ENCODE results near the gene FXYD4. TPM values are rescaled to one million over a fixed set of nuclear protein-coding genes. Genes with fewer than 3 reads are reported as not detected.

FXYD4 gene
- total RNA-seq, 1 experiment from 2014 or later, result not detected

- DNase-seq (ENCODE audit: low spot score), result no peak
Observed at GRCh38 chr10:43344051-43344450, 27.4 kb upstream of the FXYD4 start.

GRCh38 chr10:43347997-43348396, 23.4 kb upstream of the FXYD4 start:
- DNase-seq (ENCODE audit: low spot score), result no peak

GRCh38 chr10:43348511-43349312, 22.7 kb upstream of the FXYD4 start:
- peak; percentile 93 for DNase-seq (ENCODE audit: low spot score)

GRCh38 chr10:43350156-43350555, 21.3 kb upstream of the FXYD4 start:
- peak; percentile 85 for DNase-seq (ENCODE audit: low spot score)

GRCh38 chr10:43350686-43351085, 20.8 kb upstream of the FXYD4 start:
- DNase-seq (ENCODE audit: low spot score), result no peak

- no peak for DNase-seq (ENCODE audit: low spot score)
Observed at GRCh38 chr10:43351301-43351700, 20.1 kb upstream of the FXYD4 start.

- DNase-seq (ENCODE audit: low spot score), result peak; percentile 20
Observed at GRCh38 chr10:43352951-43353350, 18.5 kb upstream of the FXYD4 start.

GRCh38 chr10:43353495-43354329, 17.7 kb upstream of the FXYD4 start:
- peak; percentile 64 for DNase-seq (ENCODE audit: low spot score)

GRCh38 chr10:43354330-43354635, 17.2 kb upstream of the FXYD4 start:
- DNase-seq (ENCODE audit: low spot score), result no peak

- peak; percentile 19 for DNase-seq (ENCODE audit: low spot score)
Observed at GRCh38 chr10:43354879-43355380, 16.5 kb upstream of the FXYD4 start.

GRCh38 chr10:43355749-43356371, 15.6 kb upstream of the FXYD4 start:
- DNase-seq (ENCODE audit: low spot score), result peak; percentile 91

GRCh38 chr10:43360086-43360485, 11.3 kb upstream of the FXYD4 start:
- no peak for DNase-seq (ENCODE audit: low spot score)

- DNase-seq (ENCODE audit: low spot score), result no peak
Observed at GRCh38 chr10:43361547-43362190, 9.8 kb upstream of the FXYD4 start.

- DNase-seq (ENCODE audit: low spot score), result peak; percentile 91
Observed at GRCh38 chr10:43362191-43362839, 9.1 kb upstream of the FXYD4 start.

GRCh38 chr10:43365001-43365400, 6.4 kb upstream of the FXYD4 start:
- DNase-seq (ENCODE audit: low spot score), result peak; percentile 31

GRCh38 chr10:43369921-43370320, 1.5 kb upstream of the FXYD4 start:
- DNase-seq (ENCODE audit: low spot score), result no peak

- DNase-seq (ENCODE audit: low spot score), result no peak
Observed at GRCh38 chr10:43370671-43371215, 693 bp upstream of the FXYD4 start.

GRCh38 chr10:43372765-43373361, 1.4 kb downstream of the FXYD4 start:
- no peak for DNase-seq (ENCODE audit: low spot score)

- no peak for DNase-seq (ENCODE audit: low spot score)
Observed at GRCh38 chr10:43373461-43373860, 2.0 kb downstream of the FXYD4 start.

- DNase-seq (ENCODE audit: low spot score), result no peak
Observed at GRCh38 chr10:43374194-43374593, 2.8 kb downstream of the FXYD4 start.

Data from HT-29 (cell line).